Muscle layer of colon (tissue), 2 donors: ENCODE results near the gene MRAS.

ENCODE experiments used
- H3K27ac ChIP-seq: one replicate; pipeline ENCODE4 v1.7.0; 2013; ENCODE audit warnings: low read depth, mild to moderate bottlenecking, low read length, moderate library complexity
- H3K27me3 ChIP-seq, 2 donors: one replicate each; pipeline ENCODE4 v1.7.0; 2013; ENCODE audit warnings: low read length in 2 of 2, mild to moderate bottlenecking in 2 of 2; ENCODE audit not compliant: insufficient read depth in 2 of 2, control insufficient read depth in 1 of 2
- H3K36me3 ChIP-seq: one replicate; pipeline ENCODE4 v1.7.0; 2013; ENCODE audit warnings: mild to moderate bottlenecking, low read length; ENCODE audit not compliant: insufficient read depth
- H3K4me1 ChIP-seq: one replicate; pipeline ENCODE4 v1.7.0; 2013; ENCODE audit warnings: mild to moderate bottlenecking, low read length; ENCODE audit not compliant: insufficient read depth
- H3K4me3 ChIP-seq, 2 donors: one replicate each; pipeline ENCODE4 v1.7.0; 2013; ENCODE audit warnings: low read length in 2 of 2, low read depth in 1 of 2, mild to moderate bottlenecking in 1 of 2, moderate library complexity in 1 of 2
- H3K9ac ChIP-seq: one replicate; pipeline ENCODE4 v1.7.0; 2013; ENCODE audit warnings: low read length
- H3K9me3 ChIP-seq: one replicate; pipeline ENCODE4 v1.7.0; 2013; ENCODE audit warnings: mild to moderate bottlenecking, low read length
- donor health status: abdominal sarcoma.
- donor health status: Adenocarcinoma of cecum.

MRAS gene

DNA sequence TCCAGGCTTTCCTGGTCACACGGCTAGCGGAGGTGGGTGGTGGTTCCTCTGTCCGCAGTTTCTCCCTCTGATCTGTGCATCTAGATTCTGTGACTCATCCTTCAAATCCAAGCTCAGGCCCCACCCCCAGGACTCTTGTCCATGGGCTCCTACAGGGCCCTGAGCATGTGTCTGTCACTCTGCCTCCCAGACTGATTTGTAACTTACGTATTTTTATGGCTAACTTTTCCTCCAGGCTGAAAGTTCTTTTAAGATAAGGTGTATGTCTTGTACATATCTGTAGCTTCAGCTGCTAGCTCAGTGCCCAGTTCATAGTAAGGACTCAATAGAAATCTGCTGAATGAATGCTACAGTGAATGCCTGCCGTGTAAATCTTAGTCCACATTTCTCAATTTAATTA, 94.1 kb downstream of the MRAS start:
- no peak overlapping the region for H3K4me3 ChIP-seq
- H3K27ac ChIP-seq = no peak overlapping the region
- no peaks in the 10 kb centered on the region for H3K36me3 ChIP-seq
- H3K9me3 ChIP-seq = no peaks in the 10 kb centered on the region
- peaks cover 32% of the 10 kb centered on the region for H3K4me1 ChIP-seq
- no peaks in the 10 kb centered on the region for H3K27me3 ChIP-seq
- H3K9ac ChIP-seq = no peak overlapping the region

DNA sequence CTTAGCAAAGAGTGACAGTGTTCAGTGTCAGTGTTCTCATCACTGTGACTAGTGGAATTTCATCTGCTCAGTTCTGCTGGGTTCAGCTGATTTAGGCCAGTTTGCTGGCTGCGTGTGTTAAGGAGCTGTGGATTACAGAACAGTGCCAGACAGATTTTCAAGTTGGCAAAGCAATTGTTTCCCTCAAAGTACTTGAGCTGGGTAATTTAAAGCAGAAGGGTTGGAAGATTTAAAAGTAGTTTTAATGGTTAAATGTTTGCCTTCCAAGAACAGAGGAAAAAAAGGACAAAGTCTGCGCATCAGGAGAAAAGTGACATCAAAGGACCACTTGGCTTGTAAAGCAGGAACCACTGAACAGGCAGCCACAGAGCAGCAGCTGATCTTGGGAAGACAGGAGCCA, 94.7 kb downstream of the MRAS start:
- Histone ChIP-seq H3K27ac (no peak overlapping the region), H3K27me3 (no peaks in the 10 kb centered on the region)

DNA sequence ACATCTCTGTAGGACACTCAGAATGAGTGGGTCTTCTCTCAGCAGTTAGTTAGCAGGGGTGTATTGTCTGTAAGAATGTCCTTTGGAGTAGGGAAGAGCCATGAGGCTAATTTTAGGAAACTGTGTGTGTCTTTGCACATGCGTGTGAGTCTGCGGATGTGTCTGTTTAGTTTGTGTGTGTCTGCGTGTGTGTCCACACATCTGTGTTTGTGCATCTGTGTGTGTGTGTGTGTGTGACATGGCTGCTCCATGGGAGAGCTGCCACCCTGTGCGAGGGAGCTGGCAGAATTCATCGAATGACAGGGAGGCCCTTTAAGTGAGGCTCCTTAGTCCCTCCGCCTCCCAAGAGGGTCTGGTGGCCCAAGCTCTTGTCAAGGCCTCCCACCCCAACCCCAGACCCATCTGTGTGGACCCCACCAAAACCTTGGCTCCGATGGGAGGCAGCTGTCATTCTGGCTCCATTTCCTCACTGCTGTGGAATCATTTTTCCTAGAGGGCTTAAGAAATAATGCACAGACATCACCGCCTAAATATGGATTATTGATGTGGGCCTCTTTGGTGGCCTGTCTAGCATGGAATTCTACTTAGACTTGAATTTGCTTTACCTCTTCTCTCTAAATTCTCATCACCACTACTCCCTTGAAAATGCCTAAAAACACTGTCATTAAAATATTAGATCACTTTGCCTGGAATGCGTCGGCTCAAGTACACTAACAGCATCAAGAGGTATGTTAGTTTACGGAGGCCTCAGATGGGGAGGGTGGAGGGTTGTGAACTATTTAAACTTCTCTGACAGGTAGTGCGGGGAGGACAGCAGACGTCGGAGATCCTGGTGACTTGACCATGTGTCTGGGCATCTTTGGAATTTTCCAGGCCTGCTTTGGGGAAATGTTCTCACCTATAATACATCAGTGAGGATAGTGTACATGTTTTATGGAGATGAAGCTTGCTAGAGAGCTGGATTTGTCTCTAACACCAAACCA, 95.4 kb downstream of the MRAS start:
- H3K27me3 ChIP-seq = no peaks in the 10 kb centered on the region
- H3K9ac ChIP-seq = no peak overlapping the region
- peaks cover 32% of the 10 kb centered on the region for H3K4me1 ChIP-seq
- no peaks in the 10 kb centered on the region for H3K9me3 ChIP-seq
- no peak overlapping the region for H3K27ac ChIP-seq
- no peak overlapping the region for H3K4me3 ChIP-seq
- H3K36me3 ChIP-seq = no peaks in the 10 kb centered on the region

More for the DNA sequence above, 94.7 kb downstream of the MRAS start:
- Histone ChIP-seq H3K4me1 (peaks cover 32% of the 10 kb centered on the region), H3K9me3 (no peaks in the 10 kb centered on the region), H3K4me3 (no peak overlapping the region), H3K36me3 (no peaks in the 10 kb centered on the region), H3K9ac (no peak overlapping the region)

DNA sequence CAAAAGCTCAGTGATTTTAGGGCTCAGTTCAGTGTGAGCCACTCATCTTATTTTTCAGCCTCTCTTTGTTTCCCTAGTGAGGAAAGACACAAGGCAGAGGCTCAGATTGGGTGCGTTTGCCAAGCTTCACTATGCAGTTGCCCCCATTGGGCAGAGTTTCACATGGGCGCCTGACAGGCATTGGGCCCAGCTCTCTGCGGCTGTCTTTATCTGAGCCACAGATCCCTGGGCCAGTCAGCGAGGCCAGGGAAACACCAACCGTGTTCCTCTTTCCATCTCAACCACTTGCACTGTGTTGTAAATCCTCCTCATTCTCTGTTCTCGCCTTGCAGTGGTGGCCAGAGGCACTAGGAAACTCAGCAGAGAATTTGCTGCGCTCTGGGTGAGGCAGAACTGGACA, 96.9 kb downstream of the MRAS start:
- no peaks in the 10 kb centered on the region for H3K9me3 ChIP-seq
- no peaks in the 10 kb centered on the region for H3K27me3 ChIP-seq
- H3K9ac ChIP-seq = no peak overlapping the region
- H3K36me3 ChIP-seq = no peaks in the 10 kb centered on the region
- no peak overlapping the region for H3K4me3 ChIP-seq
- H3K27ac ChIP-seq = no peak overlapping the region
- peaks cover 27% of the 10 kb centered on the region for H3K4me1 ChIP-seq

DNA sequence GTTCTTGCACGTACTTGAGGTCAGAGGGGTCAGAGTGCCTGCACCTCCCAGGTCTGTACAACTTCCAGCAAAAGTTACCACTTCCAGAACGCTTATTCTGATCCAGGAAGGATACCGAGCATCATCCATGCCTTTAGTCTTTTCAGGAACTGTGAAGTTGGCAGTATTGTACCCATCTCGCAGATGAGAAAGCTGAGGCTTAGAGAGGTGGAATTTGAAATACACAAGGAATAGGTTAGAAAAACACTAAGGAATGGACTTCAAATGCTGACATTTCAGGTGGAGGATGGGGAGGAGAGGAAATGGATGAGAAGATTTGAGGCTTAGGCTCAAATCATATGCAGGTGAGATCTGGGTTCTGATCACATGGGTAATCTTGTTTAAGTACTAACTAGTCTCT, 97.3 kb downstream of the MRAS start:
- H3K9me3 ChIP-seq = no peaks in the 10 kb centered on the region
- H3K9ac ChIP-seq = no peak overlapping the region
- no peak overlapping the region for H3K4me3 ChIP-seq
- H3K27me3 ChIP-seq = no peaks in the 10 kb centered on the region
- no peak overlapping the region for H3K27ac ChIP-seq
- H3K36me3 ChIP-seq = no peaks in the 10 kb centered on the region
- H3K4me1 ChIP-seq = peaks cover 23% of the 10 kb centered on the region

DNA sequence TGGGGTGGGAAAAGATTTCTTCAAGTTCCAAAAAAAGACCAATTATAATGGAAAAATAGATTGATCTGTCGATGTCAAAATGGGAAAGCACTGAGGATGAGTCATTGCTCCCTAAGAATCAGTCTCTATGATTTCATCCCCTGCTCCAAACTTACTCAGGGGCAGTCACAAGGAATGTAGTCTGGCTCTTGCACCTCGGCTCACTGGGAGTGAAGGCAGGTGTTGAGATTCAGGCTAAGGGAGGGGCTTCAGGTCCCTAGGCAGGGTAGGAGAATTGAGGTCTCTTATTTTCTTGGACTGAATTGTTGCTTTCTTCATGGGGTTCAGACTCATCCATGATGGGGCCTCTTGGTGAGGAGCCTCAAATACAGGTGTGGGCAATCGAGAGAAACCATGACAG, 100.3 kb downstream of the MRAS start:
- Histone ChIP-seq H3K27me3 (no peaks in the 10 kb centered on the region), H3K9me3 (no peaks in the 10 kb centered on the region), H3K4me1 (peaks cover 2% of the 10 kb centered on the region), H3K4me3 (no peak overlapping the region), H3K9ac (no peak overlapping the region), H3K27ac (no peak overlapping the region), H3K36me3 (no peaks in the 10 kb centered on the region)

DNA sequence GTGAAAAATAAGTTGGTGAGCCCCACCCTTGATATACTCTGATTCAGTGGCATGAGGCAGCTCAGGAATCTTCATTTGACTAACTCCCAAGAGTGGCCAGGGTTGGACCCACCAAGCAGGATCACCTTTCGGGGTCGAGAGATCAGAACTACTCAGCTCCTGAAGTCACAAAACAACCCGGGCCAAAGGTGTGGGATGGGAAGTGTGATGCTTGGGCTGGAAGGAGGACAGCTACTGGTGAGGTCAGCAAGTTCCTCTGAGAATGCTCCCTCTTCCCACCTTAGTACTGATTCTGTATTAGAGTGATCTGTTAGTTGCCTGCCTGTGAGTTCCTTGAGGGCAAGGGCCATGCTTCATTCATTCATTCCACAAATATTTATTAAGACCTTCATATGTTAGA, 101.1 kb downstream of the MRAS start:
- Histone ChIP-seq H3K9ac (no peak overlapping the region), H3K27ac (no peak overlapping the region), H3K27me3 (no peaks in the 10 kb centered on the region), H3K4me3 (no peak overlapping the region), H3K9me3 (no peaks in the 10 kb centered on the region), H3K36me3 (no peaks in the 10 kb centered on the region), H3K4me1 (no peaks in the 10 kb centered on the region)

DNA sequence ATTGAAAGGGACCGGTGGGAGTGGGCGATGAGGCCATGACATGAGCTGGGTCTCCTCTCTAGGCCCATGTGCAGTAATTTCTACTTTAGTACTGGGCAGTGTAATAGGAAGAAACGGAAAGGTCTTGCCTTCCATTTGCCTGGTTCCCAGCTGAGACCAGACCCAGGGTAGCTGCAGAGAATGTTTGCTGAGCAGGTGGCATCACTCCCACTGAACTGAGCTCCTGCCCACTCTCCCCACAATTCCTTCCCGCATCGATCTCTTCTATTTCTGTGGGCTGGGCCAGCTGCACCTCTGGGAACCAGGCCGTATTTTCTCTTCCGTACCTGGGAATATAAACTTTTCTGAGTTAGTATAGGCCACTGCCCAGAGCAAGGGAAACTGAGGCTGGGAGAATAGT, 101.8 kb downstream of the MRAS start:
- no peak overlapping the region for H3K4me3 ChIP-seq
- H3K4me1 ChIP-seq = no peaks in the 10 kb centered on the region
- H3K9me3 ChIP-seq = no peaks in the 10 kb centered on the region
- H3K27ac ChIP-seq = no peak overlapping the region
- no peak overlapping the region for H3K9ac ChIP-seq
- peaks cover 2% of the 10 kb centered on the region for H3K36me3 ChIP-seq
- no peaks in the 10 kb centered on the region for H3K27me3 ChIP-seq

DNA sequence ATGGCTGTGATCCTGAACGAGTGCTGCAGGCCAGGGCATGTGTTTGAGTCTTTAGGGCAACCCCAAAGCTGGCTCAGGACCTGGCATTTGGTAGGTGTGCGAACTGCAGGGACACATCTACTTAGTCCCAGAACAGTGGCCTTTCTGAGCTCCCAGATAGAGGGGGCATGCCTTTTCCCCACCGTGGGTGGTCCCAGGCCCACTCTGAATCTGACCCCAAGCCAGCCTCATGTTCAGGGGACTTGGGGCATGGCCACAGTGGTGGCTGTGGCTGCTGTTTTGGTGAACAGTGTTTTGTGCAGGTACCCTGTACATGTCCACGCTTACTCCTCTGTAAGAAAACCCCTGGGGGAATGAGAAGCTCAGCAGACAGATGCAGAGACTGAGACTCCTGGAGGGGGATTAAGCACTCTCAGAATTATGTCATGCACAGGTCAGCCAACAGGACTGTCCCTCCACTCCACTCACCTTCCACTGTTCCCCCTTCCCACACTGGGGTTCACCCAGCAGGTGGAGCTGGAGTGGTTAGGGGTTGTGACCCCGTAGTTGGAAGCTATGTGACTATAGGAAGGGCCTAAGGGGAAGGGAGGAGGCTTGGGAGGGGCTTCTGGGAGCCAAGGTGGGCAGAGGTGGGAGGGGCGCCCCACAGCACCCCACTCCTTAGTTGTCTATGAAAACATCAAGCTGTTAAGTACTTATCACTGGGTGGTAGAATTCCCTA, 102.5 kb downstream of the MRAS start:
- H3K4me1 ChIP-seq = peaks cover 4% of the 10 kb centered on the region
- H3K27me3 ChIP-seq = no peaks in the 10 kb centered on the region
- H3K27ac ChIP-seq = no peak overlapping the region
- no peaks in the 10 kb centered on the region for H3K9me3 ChIP-seq
- H3K9ac ChIP-seq = no peak overlapping the region
- no peak overlapping the region for H3K4me3 ChIP-seq
- peaks cover 7% of the 10 kb centered on the region for H3K36me3 ChIP-seq

DNA sequence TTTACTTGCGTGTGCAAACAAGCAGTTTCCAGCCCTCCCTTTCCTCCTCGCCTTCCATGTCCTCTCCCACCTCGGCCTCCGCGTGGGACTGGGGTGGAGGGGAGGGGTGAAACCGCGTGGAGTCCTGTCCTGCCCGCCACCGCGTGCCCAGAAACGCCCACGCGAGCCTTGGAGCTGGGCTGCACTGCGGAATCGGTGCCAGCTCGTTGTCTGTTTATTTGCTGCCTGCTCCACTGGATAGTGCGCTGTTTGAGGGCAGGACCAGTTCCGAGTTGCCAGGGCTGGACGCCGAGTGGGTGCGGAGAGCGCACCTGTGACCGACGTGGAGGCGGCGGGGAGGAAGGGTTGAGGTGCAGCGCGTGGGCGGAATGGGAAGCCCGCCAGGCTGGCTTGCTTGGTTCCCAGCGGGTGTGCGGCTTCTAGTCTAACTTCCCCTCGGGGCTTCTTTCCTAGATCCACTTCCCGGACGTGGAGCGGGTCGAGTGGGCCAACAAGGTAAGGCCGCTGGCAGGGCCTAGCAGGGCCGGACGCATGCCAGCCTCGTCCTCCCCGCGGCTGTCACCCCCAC, 103.3 kb downstream of the MRAS start:
- Histone ChIP-seq H3K27ac (no peak overlapping the region), H3K4me3 (no peak overlapping the region), H3K9me3 (no peaks in the 10 kb centered on the region), H3K36me3 (peaks cover 7% of the 10 kb centered on the region), H3K9ac (no peak overlapping the region), H3K27me3 (no peaks in the 10 kb centered on the region), H3K4me1 (peaks cover 12% of the 10 kb centered on the region)

DNA sequence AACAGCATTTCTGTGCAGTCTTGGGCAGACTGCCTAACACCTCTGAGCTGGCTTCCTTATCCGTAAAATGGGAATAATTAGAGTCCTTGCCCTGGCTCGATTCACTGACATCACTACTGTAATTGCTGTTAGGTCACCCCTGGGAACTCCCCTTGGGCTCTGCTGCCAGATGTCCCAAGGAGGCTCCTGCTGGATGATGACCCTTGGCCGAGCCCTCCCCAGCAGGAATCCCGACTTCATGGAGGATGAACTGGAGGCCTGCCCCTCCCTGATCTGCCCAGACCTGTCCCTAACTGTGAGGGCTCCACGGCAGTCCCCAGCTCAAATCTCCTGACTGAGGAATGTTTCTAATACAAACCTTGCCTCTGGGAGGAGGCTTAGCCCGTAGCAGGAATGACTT, 104.1 kb downstream of the MRAS start:
- no peaks in the 10 kb centered on the region for H3K9me3 ChIP-seq
- no peaks in the 10 kb centered on the region for H3K27me3 ChIP-seq
- H3K36me3 ChIP-seq = peaks cover 7% of the 10 kb centered on the region
- peaks cover 16% of the 10 kb centered on the region for H3K4me1 ChIP-seq
- H3K9ac ChIP-seq = no peak overlapping the region
- H3K4me3 ChIP-seq = no peak overlapping the region
- no peak overlapping the region for H3K27ac ChIP-seq
